GM23338 (cell line): ENCODE measurements around the gene CSH2.

Source experiments
- CREB1 ChIP-seq: fragments of 250-450 bp; sonication (Bioruptor Pico); IDR thresholded peaks from 2 replicates; pipeline ENCODE4 v1.5.0; 2020; ENCODE audit warnings: low read depth, mild to moderate bottlenecking, moderate library complexity
- EZH2 ChIP-seq: fragments of 200-600 bp; sonication (generic); IDR thresholded peaks from one replicate; pipeline ENCODE4 v1.8.0; 2017; ENCODE audit warnings: antibody characterized with exemption, mild to moderate bottlenecking, low read depth; ENCODE audit not compliant: unreplicated experiment
- EZH2phosphoT487 ChIP-seq: fragments of 200-600 bp; sonication (generic); IDR thresholded peaks from one replicate; pipeline ENCODE4 v1.8.1; 2018; ENCODE audit warnings: antibody characterized with exemption; ENCODE audit not compliant: unreplicated experiment
- JUNB ChIP-seq: IDR thresholded peaks from one replicate; pipeline ENCODE4 v1.6.1; 2016; ENCODE audit warnings: antibody characterized with exemption; ENCODE audit not compliant: unreplicated experiment
- NANOG ChIP-seq: IDR thresholded peaks from 2 replicates; pipeline ENCODE4 v1.6.1; 2016; ENCODE audit warnings: antibody characterized with exemption, borderline replicate concordance
- POLR2AphosphoS5 ChIP-seq: IDR thresholded peaks from 2 replicates; pipeline ENCODE4 v1.6.1; 2016; ENCODE audit warnings: antibody characterized with exemption, low read depth
- STAT1 ChIP-seq: IDR thresholded peaks from one replicate; pipeline ENCODE4 v1.6.1; 2016; ENCODE audit warnings: antibody characterized with exemption; ENCODE audit not compliant: unreplicated experiment
- TF ChIP-seq, protein P1 (sequence below), 2 experiments: fragments of 200-600 bp in 1 of 2; sonication (generic) in 1 of 2; conservative IDR thresholded peaks; 2 replicates each; pipeline versions ENCODE4 v1.5.1 to v1.6.1; 2016 to 2017; ENCODE audit warnings: antibody characterized with exemption in 2 of 2, low read depth in 2 of 2, mild to moderate bottlenecking in 2 of 2, moderate library complexity in 1 of 2
- TF ChIP-seq, protein P2 (sequence below): IDR thresholded peaks from one replicate; pipeline ENCODE4 v1.6.1; 2018; ENCODE audit warnings: antibody characterized with exemption; ENCODE audit not compliant: unreplicated experiment
- TF ChIP-seq, protein P3 (sequence below): IDR thresholded peaks from 2 replicates; pipeline ENCODE4 v1.6.1; 2016; ENCODE audit warnings: antibody characterized with exemption

DNA sequence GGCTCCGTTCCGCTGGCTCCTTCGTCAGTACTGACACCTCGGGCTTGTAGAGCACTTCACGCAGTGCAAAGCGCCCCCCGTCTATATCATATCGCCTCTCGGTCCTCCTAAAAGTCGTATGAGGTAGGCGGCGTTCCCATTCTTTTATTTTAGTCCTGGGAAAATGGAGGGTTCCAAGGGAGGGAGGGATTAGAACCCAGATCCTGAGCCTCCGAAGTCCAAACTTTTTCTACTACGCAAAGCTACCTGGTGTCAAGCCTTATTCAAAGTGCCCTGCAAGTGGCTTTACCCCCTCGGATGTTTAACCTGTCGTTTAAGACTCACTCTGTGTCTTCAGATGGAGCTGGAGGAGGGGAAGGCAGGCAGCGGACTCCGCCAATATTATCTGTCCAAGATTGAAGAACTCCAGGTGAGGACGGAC, 45.7 kb downstream of the CSH2 start:
- TF ChIP-seq, protein P1, sequence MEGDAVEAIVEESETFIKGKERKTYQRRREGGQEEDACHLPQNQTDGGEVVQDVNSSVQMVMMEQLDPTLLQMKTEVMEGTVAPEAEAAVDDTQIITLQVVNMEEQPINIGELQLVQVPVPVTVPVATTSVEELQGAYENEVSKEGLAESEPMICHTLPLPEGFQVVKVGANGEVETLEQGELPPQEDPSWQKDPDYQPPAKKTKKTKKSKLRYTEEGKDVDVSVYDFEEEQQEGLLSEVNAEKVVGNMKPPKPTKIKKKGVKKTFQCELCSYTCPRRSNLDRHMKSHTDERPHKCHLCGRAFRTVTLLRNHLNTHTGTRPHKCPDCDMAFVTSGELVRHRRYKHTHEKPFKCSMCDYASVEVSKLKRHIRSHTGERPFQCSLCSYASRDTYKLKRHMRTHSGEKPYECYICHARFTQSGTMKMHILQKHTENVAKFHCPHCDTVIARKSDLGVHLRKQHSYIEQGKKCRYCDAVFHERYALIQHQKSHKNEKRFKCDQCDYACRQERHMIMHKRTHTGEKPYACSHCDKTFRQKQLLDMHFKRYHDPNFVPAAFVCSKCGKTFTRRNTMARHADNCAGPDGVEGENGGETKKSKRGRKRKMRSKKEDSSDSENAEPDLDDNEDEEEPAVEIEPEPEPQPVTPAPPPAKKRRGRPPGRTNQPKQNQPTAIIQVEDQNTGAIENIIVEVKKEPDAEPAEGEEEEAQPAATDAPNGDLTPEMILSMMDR (conservative IDR thresholded peaks at IDR 0.05; ENCODE audit: low read depth in 2 of 2) = no peak
- TF ChIP-seq EZH2 (no peak), POLR2AphosphoS5 (no peak), EZH2phosphoT487 (no peak), CREB1 (CRISPR knock-in tag) (no peak), JUNB (no peak), NANOG (no peak), STAT1 (no peak)
- TF ChIP-seq, protein P2, sequence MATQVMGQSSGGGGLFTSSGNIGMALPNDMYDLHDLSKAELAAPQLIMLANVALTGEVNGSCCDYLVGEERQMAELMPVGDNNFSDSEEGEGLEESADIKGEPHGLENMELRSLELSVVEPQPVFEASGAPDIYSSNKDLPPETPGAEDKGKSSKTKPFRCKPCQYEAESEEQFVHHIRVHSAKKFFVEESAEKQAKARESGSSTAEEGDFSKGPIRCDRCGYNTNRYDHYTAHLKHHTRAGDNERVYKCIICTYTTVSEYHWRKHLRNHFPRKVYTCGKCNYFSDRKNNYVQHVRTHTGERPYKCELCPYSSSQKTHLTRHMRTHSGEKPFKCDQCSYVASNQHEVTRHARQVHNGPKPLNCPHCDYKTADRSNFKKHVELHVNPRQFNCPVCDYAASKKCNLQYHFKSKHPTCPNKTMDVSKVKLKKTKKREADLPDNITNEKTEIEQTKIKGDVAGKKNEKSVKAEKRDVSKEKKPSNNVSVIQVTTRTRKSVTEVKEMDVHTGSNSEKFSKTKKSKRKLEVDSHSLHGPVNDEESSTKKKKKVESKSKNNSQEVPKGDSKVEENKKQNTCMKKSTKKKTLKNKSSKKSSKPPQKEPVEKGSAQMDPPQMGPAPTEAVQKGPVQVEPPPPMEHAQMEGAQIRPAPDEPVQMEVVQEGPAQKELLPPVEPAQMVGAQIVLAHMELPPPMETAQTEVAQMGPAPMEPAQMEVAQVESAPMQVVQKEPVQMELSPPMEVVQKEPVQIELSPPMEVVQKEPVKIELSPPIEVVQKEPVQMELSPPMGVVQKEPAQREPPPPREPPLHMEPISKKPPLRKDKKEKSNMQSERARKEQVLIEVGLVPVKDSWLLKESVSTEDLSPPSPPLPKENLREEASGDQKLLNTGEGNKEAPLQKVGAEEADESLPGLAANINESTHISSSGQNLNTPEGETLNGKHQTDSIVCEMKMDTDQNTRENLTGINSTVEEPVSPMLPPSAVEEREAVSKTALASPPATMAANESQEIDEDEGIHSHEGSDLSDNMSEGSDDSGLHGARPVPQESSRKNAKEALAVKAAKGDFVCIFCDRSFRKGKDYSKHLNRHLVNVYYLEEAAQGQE = no peak
- TF ChIP-seq, protein P3, sequence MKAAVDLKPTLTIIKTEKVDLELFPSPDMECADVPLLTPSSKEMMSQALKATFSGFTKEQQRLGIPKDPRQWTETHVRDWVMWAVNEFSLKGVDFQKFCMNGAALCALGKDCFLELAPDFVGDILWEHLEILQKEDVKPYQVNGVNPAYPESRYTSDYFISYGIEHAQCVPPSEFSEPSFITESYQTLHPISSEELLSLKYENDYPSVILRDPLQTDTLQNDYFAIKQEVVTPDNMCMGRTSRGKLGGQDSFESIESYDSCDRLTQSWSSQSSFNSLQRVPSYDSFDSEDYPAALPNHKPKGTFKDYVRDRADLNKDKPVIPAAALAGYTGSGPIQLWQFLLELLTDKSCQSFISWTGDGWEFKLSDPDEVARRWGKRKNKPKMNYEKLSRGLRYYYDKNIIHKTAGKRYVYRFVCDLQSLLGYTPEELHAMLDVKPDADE = no peak
